IMR-90 (cell line): ENCODE results near the gene MYOM1. TPM values are rescaled to one million over a fixed set of nuclear protein-coding genes. Genes with fewer than 3 reads are reported as not detected.

Experiments used
- ATAC-seq: fragments of 200-7000 bp; cut with Tn5 transposase; 2 replicates; pipeline ENCODE4 v1.9.1; 2020; ENCODE audit warnings: low read depth, mild to moderate bottlenecking, moderate library complexity
- BruUV-seq: library from RNA; stranded (reverse); fragments of 400-500 nt; replicated peaks from 2 replicates; lab custom pipeline; 2021; lab: Mats Ljungman, UMichigan
- CTCF ChIA-PET: fragments of 300-600 bp; formaldehyde crosslinking; extraction: SDS; loops from one replicate; lab custom pipeline; 2021; ENCODE audit warnings: antibody characterized with exemption; lab: Yijun Ruan, JAX
- POLR2A ChIA-PET: fragments of 300-600 bp; sonication (Branson Sonifier 250); formaldehyde crosslinking; loops from one replicate; lab custom pipeline; 2022; ENCODE audit warnings: antibody characterized with exemption; ENCODE audit not compliant: unreplicated experiment; lab: Charles Lee
- DNase-seq: peaks from one replicate; pipeline ENCODE4 v3.0.0; 2013
- H2AFZ ChIP-seq: replicated peaks from 2 replicates; pipeline ENCODE3; 2013; ENCODE audit warnings: low read length, mild to moderate bottlenecking; ENCODE audit not compliant: poor library complexity
- H2AK5ac ChIP-seq: 2 replicates; pipeline ENCODE4 v1.6.1; 2013; ENCODE audit warnings: low read depth, low read length, inconsistent platforms
- H2AK9ac ChIP-seq: replicated peaks from 2 replicates; pipeline ENCODE3; 2013; ENCODE audit warnings: mild to moderate bottlenecking, low read depth, low read length, moderate library complexity; ENCODE audit not compliant: poor library complexity
- H2BK120ac ChIP-seq: 2 replicates; pipeline ENCODE4 v1.6.1; 2013; ENCODE audit warnings: low read depth, low read length, inconsistent platforms
- H2BK15ac ChIP-seq: 3 replicates; pipeline ENCODE4 v1.6.1; 2013; ENCODE audit warnings: low read depth, low read length, inconsistent platforms
- H2BK20ac ChIP-seq: 2 replicates; pipeline ENCODE4 v1.6.1; 2013; ENCODE audit warnings: low read depth, mild to moderate bottlenecking, inconsistent platforms, low read length, moderate library complexity
- H2BK5ac ChIP-seq: 2 replicates; pipeline ENCODE4 v1.6.1; 2013; ENCODE audit warnings: mild to moderate bottlenecking, low read depth, low read length, inconsistent platforms; ENCODE audit not compliant: poor library complexity, severe bottlenecking
- H3K14ac ChIP-seq: replicated peaks from 2 replicates; pipeline ENCODE4 v1.6.1; 2013; ENCODE audit warnings: low read depth, low read length, inconsistent platforms
- H3K18ac ChIP-seq: 2 replicates; pipeline ENCODE4 v1.6.1; 2013; ENCODE audit warnings: low read depth, low read length, control low read depth
- H3K23ac ChIP-seq: 2 replicates; pipeline ENCODE4 v1.6.1; 2013; ENCODE audit warnings: low read depth, low read length, inconsistent platforms
- H3K27ac ChIP-seq: 2 replicates; pipeline ENCODE4 v1.5.1; 2013; ENCODE audit warnings: mild to moderate bottlenecking, control low read depth, low read length; ENCODE audit not compliant: insufficient read depth
- H3K27me3 ChIP-seq: 2 replicates; pipeline ENCODE4 v1.6.1; 2013; ENCODE audit warnings: low read length; ENCODE audit not compliant: control insufficient read depth, insufficient read depth
- H3K36me3 ChIP-seq: 2 replicates; pipeline ENCODE4 v1.6.1; 2013; ENCODE audit warnings: low read length, mixed read lengths; ENCODE audit not compliant: control insufficient read depth, insufficient read depth
- H3K4ac ChIP-seq: 2 replicates; pipeline ENCODE4 v1.6.1; 2013; ENCODE audit warnings: low read depth, low read length, inconsistent platforms
- H3K4me1 ChIP-seq: 2 replicates; pipeline ENCODE4 v1.6.1; 2013; ENCODE audit warnings: low read length, mixed read lengths; ENCODE audit not compliant: control insufficient read depth, insufficient read depth
- H3K4me2 ChIP-seq: 2 replicates; pipeline ENCODE4 v1.6.1; 2013; ENCODE audit warnings: low read depth, mild to moderate bottlenecking, control low read depth, low read length, moderate library complexity
- H3K4me3 ChIP-seq: 2 replicates; pipeline ENCODE4 v1.5.1; 2013; ENCODE audit warnings: low read depth, mild to moderate bottlenecking, control low read depth, low read length, moderate library complexity; ENCODE audit not compliant: insufficient read depth
- H3K56ac ChIP-seq: 2 replicates; pipeline ENCODE4 v1.6.1; 2013; ENCODE audit warnings: low read length, inconsistent platforms; ENCODE audit not compliant: insufficient read depth; ENCODE audit errors: extremely low read depth
- H3K79me1 ChIP-seq, 2 experiments: 2 replicates each; pipeline ENCODE4 v1.6.1; 2013; ENCODE audit warnings: low read length in 2 of 2, inconsistent platforms in 1 of 2, low read depth in 1 of 2
- H3K9ac ChIP-seq: 2 replicates; pipeline ENCODE4 v1.6.1; 2013; ENCODE audit warnings: low read depth, low read length, control low read depth
- H3K9me1 ChIP-seq: 2 replicates; pipeline ENCODE4 v1.6.1; 2013; ENCODE audit warnings: low read length, inconsistent platforms; ENCODE audit not compliant: insufficient read depth
- H3K9me3 ChIP-seq: 2 replicates; pipeline ENCODE4 v1.6.1; 2013; ENCODE audit warnings: low read length; ENCODE audit not compliant: control insufficient read depth, insufficient read depth
- H4K20me1 ChIP-seq: 2 replicates; pipeline ENCODE4 v1.6.1; 2013; ENCODE audit warnings: low read length, inconsistent platforms; ENCODE audit not compliant: insufficient read depth
- H4K5ac ChIP-seq: 2 replicates; pipeline ENCODE4 v1.6.1; 2013; ENCODE audit warnings: mild to moderate bottlenecking, low read depth, low read length, control low read depth
- H4K8ac ChIP-seq, 2 experiments: 2 replicates each; pipeline ENCODE4 v1.6.1; 2013; ENCODE audit warnings: low read depth in 2 of 2, low read length in 2 of 2, control low read depth in 1 of 2, inconsistent platforms in 1 of 2
- H4K91ac ChIP-seq: 2 replicates; pipeline ENCODE4 v1.6.1; 2013; ENCODE audit warnings: low read depth, low read length, inconsistent platforms; ENCODE audit not compliant: insufficient read depth
- CEBPB ChIP-seq: IDR thresholded peaks from 2 replicates; pipeline ENCODE4 v1.6.1; 2012; ENCODE audit warnings: low read depth, low read length, improper control_type of control experiment
- CHD1 ChIP-seq: IDR thresholded peaks from 2 replicates; pipeline ENCODE4 v1.6.1; 2012; ENCODE audit warnings: low read depth, low read length, improper control_type of control experiment
- FOS ChIP-seq: fragments of 150-350 bp; IDR thresholded peaks from 2 replicates; pipeline ENCODE4 v1.6.1; 2016; ENCODE audit warnings: low read depth, low read length
- MAFK ChIP-seq: IDR thresholded peaks from 2 replicates; pipeline ENCODE4 v1.6.1; 2012; ENCODE audit warnings: low read depth, low read length, improper control_type of control experiment
- MAZ ChIP-seq: IDR thresholded peaks from 2 replicates; pipeline ENCODE4 v1.6.1; 2012; ENCODE audit warnings: low read depth, mild to moderate bottlenecking, low read length, improper control_type of control experiment, moderate library complexity, borderline replicate concordance
- MXI1 ChIP-seq: IDR thresholded peaks from 2 replicates; pipeline ENCODE4 v1.6.1; 2012; ENCODE audit warnings: low read depth, mild to moderate bottlenecking, low read length, moderate library complexity, borderline replicate concordance
- NFE2L2 ChIP-seq: fragments of 150-350 bp; IDR thresholded peaks from 2 replicates; pipeline ENCODE4 v1.6.1; 2016; ENCODE audit warnings: low read depth, mild to moderate bottlenecking, low read length
- POLR2A ChIP-seq: IDR thresholded peaks from 2 replicates; pipeline ENCODE4 v1.6.1; 2012; ENCODE audit warnings: mild to moderate bottlenecking, low read depth, low read length
- RAD21 ChIP-seq: IDR thresholded peaks from 2 replicates; pipeline ENCODE4 v1.6.1; 2012; ENCODE audit warnings: low read length, improper control_type of control experiment
- RFX5 ChIP-seq: IDR thresholded peaks from 2 replicates; pipeline ENCODE4 v1.8.0; 2012; ENCODE audit warnings: low read depth, mild to moderate bottlenecking, low read length, moderate library complexity
- USF2 ChIP-seq: fragments of 150-350 bp; IDR thresholded peaks from 2 replicates; pipeline ENCODE4 v1.6.1; 2017; ENCODE audit warnings: mild to moderate bottlenecking, antibody characterized with exemption, low read length, low read depth
- WGBS, 2 experiments: methylation state at CpG; one replicate each; pipeline versions ENCODE4 v1.1.5 to v1.1.7; 2013; ENCODE audit warnings: missing lambda C conversion rate in 2 of 2; ENCODE audit not compliant: insufficient read length in 1 of 2; ENCODE audit errors: extremely low coverage in 2 of 2; 5-methylcytosine and 5-hydroxymethylcytosine counted together
- dilution Hi-C: fragments of 300-500 bp; cut with HindIII; formaldehyde crosslinking; loops from one replicate; pipeline ENCODE4 v1.14.3; 2018; ENCODE audit warnings: low sequenced_read_pairs; ENCODE audit not compliant: unreplicated experiment
- in situ Hi-C: fragments of 300-500 bp; cut with MboI; formaldehyde crosslinking; loops from 3 replicates; pipeline ENCODE4 v1.14.3; 2019; ENCODE audit warnings: low sequenced_read_pairs, inconsistent platforms, mixed read lengths
- intact Hi-C: fragments of 100-400 bp; cut with micrococcal nuclease; formaldehyde crosslinking; loops from 2 replicates; pipeline ENCODE4 v1.10.0; 2022
- polyA plus RNA-seq, 3 experiments: library from polyadenylated mRNA; depleted of rRNA; stranded (reverse); fragments of >200 nt; gene quantifications; 2 replicates each; pipeline ENCODE4 v1.2.3, GENCODE V29; 2012; ENCODE audit warnings: low replicate concordance in 1 of 3
- total RNA-seq: library from RNA; depleted of rRNA; stranded (reverse); fragments of >200 nt; gene quantifications from 2 replicates; pipeline ENCODE4 v1.2.3, GENCODE V29; 2012

Gene MYOM1
- total and polyA plus RNA-seq, 2 of the 4 experiments (the other 2 are of a cell fraction), result under 0.01 to 0.10 TPM

DNA sequence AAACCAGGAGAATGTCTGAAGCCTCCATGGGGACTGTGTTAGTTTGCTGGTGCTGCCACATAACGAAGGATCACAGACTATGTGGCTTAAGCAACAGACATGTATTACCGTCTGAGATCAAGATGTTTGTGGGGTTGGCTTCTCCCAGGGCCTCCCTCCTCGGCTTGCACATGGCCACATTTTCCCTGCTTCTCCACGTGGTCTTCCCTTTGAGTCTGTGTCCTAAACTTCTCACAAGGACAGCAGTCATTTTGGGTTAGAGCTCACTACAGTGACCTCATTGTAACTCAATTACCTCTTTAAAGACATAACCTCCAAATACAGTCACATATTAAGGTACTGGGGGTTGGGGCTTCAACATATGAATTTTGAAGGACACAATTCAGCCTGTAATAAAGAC is 162.2 kb downstream of the MYOM1 start:
- no peaks in the 10 kb centered on the region for H4K20me1 ChIP-seq
- DNase-seq (no peak), ATAC-seq (no peak)
- peaks cover 10% of the 10 kb centered on the region for H3K27me3 ChIP-seq
- H2AFZ ChIP-seq, result no peak overlapping the region
- no peaks in the 10 kb centered on the region for H3K79me1 ChIP-seq
- H3K9me1 ChIP-seq, result peaks cover 5% of the 10 kb centered on the region; the same call in 1 of the 2 replicates
- no peaks in the 10 kb centered on the region for H3K36me3 ChIP-seq
- no peak overlapping the region for H4K91ac ChIP-seq
- H3K56ac ChIP-seq, result no peak overlapping the region
- peaks cover 5% of the 10 kb centered on the region; the same call in 1 of the 2 replicates for H3K9me3 ChIP-seq
- no peak overlapping the region for H4K8ac ChIP-seq
- H3K27ac ChIP-seq, result no peak overlapping the region
- H4K5ac ChIP-seq, result no peak overlapping the region
- WGBS, 2 experiments, result no CpG with 5 or more reads among the region's 4 CpGs
- H3K23ac ChIP-seq, result no peak overlapping the region
- H3K4me2 ChIP-seq, result no peak overlapping the region
- in situ Hi-C loops (no loop called here), intact Hi-C loops (no loop called here), dilution Hi-C loops (no loop called here)
- no peak overlapping the region for H3K4me3 ChIP-seq
- no peak overlapping the region for H2AK9ac ChIP-seq
- H2BK5ac ChIP-seq, result no peak overlapping the region
- peaks cover 2% of the 10 kb centered on the region; the same call in 1 of the 2 replicates for H3K4me1 ChIP-seq
- TF ChIP-seq POLR2A (no peak), MXI1 (no peak), FOS (no peak), NFE2L2 (no peak), CHD1 (no peak), RFX5 (no peak), CEBPB (no peak), RAD21 (no peak), MAFK (no peak), MAZ (no peak), USF2 (no peak)
- H2BK120ac ChIP-seq, result no peak overlapping the region
- H3K9ac ChIP-seq, result no peak overlapping the region
- no TSS peak for BruUV-seq
- H3K14ac ChIP-seq, result no peak overlapping the region
- H2BK20ac ChIP-seq, result no peak overlapping the region
- no peak overlapping the region for H2AK5ac ChIP-seq
- H3K4ac ChIP-seq, result no peak overlapping the region
- H2BK15ac ChIP-seq, result no peak overlapping the region
- ChIA-PET POLR2A (no interaction called here), CTCF (no interaction called here)
- H3K18ac ChIP-seq, result no peak overlapping the region
